ENCODE measurements around the gene C2orf92.

- TF ChIP-seq, protein P1, sequence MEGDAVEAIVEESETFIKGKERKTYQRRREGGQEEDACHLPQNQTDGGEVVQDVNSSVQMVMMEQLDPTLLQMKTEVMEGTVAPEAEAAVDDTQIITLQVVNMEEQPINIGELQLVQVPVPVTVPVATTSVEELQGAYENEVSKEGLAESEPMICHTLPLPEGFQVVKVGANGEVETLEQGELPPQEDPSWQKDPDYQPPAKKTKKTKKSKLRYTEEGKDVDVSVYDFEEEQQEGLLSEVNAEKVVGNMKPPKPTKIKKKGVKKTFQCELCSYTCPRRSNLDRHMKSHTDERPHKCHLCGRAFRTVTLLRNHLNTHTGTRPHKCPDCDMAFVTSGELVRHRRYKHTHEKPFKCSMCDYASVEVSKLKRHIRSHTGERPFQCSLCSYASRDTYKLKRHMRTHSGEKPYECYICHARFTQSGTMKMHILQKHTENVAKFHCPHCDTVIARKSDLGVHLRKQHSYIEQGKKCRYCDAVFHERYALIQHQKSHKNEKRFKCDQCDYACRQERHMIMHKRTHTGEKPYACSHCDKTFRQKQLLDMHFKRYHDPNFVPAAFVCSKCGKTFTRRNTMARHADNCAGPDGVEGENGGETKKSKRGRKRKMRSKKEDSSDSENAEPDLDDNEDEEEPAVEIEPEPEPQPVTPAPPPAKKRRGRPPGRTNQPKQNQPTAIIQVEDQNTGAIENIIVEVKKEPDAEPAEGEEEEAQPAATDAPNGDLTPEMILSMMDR (IDR thresholded peaks at IDR 0.05; ENCODE audit: borderline replicate concordance, extremely low read depth, low read length, poor library complexity, severe bottlenecking), result no peak
- no peak for TF ChIP-seq EZH2 (IDR thresholded peaks at IDR 0.05; ENCODE audit: borderline replicate concordance, low read depth, low read length, severe bottlenecking)
Observed at GRCh38 chr2:97736185-97736584, 66.7 kb downstream of the C2orf92 start.

All from DND-41 (cell line).